Measurements from ENCODE around the gene MAJIN.

The MAJIN gene

DNA sequence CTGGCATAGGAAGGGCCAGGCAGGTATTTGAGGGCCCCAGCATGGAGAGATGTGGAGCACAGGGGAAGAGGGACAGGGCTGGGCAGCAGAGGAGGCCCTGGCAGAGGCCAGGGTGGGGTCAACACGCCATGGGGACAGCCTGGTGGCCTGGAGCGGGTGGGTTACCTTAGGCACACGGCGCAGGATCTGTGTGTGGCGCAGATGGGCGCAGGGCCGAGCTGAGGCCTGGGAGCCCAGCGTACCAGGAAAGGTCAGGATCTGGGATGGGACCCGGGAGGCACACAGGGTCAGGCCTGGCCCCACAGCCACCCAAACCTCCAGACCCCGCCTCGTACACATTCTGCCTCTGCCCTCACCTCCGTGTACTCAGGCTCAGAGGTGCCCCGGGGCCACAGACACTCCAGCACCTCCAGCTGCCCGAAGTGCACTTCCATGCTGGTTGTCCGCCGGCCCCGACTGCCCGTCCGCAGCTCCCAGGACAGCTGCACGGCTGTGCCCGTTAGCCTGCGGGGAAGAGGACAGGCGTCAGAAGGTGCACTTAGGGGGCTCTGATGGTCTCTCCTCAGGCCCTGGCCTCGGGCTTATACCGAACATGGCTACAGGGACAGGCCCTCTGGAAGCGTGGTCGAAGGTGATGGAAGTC, 61.3 kb downstream of the MAJIN start:
- no peak for DNase-seq

GRCh38 chr11:64909653-64910343, 62.1 kb downstream of the MAJIN start:
- DNase-seq, result no peak

DNA sequence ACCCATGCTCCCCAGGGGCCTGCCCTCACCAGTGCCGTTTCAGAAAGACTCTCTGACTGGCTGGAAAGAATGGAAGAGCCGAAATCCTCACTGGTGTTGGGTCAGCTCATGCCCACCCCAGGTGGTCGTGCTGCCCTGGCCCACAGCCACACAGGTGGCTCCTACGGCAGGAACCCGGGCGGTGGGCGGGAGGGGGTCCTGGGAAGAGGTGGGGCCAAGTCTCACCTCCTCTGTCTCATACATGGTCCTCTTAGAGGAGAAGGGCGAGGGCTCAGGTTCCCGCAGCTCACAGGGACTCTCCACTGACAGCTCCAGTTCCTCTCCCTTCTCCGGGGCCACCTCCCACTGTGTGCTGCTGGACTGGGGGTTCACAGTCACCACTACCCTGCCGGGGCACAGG, 63.1 kb downstream of the MAJIN start:
- DNase-seq, result no peak

GRCh38 chr11:64906314-64906635, 65.6 kb downstream of the MAJIN start:
- DNase-seq, result no peak

DNA sequence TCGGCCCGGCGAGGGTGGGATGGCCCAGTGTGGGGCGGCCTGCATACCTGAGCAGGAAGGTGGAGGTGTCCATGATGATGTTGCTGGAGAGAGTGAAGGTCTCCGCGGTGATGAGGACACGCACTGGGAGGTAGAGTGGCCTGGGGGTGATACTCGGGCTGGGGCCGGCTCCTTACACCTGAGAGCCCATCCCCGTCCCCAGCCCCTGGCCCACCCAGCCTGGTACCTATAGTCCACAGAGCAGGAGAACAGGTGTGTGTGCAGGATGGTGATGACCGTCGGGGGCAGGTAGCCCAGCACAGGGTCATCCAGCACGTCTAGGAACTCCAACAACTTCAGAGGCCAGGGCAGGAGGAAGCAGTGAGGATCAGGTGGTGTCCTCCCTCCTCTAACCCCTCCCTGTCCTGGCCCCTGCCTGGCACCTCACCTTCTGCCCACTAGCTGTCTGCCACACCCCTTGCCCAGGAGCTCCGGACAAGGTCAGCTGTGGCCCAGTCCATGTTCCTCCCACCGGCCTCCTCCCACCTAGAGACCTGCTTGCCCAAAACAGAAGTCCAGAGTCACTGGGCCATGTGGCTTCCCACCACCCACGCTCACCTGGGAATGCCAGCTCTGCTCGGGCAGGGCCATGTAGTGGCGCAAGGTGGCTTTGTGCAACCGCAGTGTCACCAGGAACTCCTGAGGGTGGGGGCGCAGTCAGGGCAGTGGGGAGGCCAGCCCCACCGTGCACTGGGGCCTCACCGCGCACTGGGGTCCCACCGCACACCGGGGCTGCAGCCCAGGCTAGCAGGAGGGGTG, 66.2 kb downstream of the MAJIN start:
- no peak for DNase-seq

DNA sequence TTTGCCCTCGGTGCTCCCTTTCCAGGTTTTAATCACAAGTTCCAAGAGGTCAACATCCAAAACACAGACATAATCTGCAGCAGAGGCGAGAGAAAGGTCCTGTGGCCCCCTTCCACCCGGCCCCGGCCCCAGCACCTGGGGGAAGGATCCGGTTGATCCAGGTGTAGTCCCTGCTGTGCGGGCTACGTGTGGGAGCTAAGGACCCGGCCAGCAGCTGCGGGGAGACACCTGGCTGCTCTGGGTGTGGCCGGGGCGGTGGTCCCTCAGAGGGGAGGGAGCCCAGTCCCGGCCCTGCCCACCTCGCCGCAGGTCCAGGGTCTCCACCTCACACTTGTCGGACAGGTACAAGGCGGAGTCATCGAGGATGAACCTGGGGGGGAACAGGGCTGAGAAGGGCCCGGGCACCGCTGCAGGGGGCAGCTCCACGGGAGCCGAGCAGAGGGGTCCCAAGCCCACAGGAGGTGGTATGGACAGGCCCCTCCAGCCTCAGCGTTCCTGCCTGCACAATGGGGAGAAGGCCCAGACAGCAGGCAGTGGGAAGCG, 68.5 kb downstream of the MAJIN start:
- DNase-seq, result no peak

DNA sequence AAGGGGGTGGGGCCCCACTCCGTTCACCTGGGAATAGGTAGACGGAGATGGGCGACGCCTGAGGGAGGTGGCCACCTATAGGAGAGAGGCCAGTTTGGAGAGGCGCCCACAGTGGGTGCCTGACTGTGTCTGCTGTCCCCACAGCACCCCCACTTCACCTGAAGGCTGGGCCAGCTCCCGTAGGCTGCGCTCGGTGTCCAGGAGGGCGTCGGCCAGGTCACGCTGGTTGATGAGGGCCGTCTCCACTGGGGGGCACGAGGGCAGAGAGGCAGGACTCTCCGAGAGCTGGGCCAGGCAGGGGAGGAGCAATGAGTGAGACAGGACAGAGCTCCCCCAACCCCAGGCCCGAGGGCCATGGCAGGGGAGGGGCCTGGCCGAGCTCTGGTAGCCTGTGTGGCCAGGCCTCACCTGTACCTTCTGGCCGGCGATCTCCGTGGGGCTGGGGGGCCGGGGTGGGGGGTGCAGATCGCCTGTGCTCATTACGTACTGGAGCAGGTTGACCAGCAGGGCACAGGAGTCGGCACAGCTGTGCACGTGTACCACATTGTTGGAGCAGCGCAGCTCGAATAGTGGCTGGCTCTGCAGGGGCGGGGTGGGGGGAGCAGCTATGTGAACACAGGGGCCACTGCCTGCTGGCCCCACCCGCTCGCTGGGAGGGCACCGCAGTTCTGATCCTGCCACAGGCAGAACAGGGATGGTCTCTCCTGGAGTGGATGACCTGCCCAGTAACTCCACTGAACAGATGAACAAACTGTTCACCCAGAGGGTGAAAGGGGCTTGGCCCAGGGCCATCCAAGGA, 69.6 kb downstream of the MAJIN start:
- DNase-seq, result no peak

DNA sequence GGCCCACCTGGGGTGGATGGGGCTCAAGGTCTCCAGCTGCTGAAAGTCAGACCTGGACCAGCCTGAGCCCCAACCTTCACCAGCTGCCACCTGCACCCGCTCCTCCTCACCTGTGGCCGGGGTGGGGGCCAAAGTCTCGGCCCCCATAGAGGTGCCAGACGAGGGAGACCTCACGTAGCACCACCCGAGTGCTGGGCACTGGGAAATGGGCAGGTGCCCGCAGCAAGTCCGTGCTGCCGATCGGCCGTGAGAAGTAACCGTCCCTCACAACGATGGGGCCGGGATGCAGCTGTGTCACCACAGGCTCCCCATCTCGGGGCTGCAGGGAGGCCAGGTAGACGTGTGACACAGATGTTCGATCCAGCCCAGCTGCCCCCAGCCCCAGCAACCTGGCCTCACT, 71.1 kb downstream of the MAJIN start:
- no peak for DNase-seq

DNA sequence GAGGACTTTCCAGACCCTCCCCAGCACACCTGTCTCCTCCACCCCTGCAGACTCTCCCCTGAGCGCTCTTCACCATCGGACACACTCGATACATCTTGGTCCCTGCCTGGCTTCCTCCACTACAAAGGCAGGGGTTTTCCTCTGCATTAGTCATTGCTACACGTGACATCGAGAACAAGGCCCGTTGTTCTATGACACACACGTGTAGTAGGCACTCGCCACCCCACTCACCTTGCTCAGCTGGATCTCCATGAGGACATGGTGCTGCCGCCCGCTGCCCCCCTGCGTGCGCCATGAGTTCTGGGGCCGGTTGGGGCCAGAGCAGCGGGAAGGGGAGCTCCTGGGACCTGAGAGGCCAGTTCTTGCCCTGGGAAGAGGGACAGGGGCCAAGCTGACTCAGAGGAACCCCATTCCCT, 71.6 kb downstream of the MAJIN start:
- DNase-seq, result no peak

DNA sequence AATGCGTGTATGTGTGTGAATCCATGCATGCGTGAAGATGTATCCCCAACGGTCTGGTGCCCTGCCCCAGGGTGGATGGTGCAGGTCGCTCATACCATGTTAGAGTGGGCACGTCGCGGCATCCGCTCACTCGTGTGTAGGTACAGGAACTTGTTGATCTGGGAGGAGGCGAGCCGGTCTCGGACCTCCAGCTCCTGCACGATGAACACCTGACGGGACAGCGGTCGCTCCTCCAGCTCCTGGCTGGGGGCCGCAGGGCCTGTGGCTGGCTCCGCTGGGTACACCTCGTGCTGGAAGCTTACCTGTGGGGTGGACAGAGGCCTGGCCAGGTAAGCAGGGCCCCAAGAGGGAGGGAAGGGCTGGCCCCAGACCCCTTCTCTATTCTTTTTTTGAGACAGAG, 73.4 kb downstream of the MAJIN start:
- no peak for DNase-seq

DNA sequence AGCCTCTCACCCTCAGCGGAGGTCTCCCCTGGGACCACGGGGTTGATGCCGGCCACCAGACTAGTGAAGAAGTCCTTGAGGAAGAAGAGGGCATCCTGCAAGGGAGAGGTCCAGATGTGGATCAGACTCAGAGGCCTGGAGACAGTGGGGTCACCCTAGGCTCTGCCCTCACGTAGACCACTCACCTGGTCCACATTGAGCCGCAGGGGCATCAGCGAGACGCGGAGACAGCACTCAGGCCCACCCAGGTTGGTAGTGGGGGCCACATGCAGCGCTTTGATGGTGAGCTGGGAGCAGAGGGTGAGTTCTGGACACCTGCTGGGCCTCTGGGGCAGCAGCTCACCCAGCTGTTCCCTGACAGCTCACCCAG, 73.8 kb downstream of the MAJIN start:
- DNase-seq, result no peak

GRCh38 chr11:64897381-64898075, 74.4 kb downstream of the MAJIN start:
- DNase-seq, result no peak

- no peak for DNase-seq
Measured at GRCh38 chr11:64896448-64897022, 75.4 kb downstream of the MAJIN start.

DNA sequence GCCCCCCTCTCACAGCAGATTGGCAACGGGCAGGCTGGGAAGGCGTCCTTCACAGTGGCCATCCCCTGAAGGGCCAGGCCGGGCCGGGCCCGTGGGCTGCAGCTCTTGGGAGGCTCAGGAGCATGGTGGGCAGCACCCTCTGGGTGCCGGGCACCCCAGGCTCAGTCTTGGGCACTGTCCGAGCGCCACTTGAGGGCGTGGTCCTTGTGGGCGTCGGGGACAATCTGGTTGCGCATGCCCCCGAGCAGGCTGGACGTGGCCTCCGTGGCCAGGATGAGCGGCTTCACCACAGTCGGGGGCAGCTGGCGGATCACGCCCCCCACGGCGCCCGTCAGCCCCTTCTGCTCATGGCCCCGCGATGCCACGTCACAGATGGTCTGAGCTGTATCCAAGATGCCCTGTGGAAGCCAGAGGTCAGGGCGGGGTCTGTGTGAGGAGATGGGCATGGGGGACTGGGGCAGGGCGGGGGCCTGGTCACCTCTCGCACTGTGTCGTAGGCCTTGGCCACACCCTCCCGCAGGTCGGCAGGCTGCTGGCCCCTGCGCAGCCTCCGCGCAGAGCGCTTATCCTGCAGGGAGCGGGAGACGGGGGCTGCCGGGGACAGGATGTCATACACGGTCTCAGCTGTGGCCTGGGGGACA, 77.0 kb downstream of the MAJIN start:
- DNase-seq, result no peak

DNA sequence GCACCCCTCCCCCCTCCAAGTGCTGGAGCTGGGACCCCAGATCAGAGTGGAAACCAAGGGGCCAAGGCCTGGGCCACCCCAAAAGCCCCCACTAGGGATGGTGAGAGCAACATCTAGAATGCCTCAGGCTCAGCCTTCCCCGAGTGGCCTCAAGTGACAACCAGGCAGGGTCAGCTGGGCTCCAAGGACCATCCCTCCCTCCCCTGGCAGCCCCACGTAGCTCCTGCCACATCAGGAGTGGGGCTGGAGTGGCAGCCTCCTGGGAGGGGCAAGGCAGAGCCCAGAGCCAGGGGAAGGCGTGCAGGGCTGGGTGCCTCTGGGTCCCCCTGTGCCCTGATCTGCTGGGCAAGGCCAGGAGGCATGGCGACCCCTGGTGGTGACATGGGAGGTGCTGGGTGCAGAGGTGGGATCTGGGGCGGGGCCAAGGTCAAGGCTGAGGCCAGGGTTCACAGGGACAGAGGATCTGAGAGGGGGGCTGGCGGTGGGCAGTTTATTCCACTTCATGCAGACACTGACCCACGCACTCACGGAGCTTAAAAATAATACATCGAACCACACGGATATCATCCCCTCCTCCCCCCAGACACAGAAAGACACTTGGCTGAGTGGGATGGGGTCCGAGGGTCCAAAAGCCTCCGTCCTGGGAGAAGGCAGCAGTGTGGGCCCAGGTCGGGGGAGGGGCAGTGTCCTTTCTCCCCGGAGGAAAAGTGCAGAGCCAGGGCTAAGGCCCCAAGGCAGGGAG, 77.7 kb downstream of the MAJIN start:
- DNase-seq, result peak; percentile 27 to 38

- DNase-seq, result no peak
Measured at GRCh38 chr11:64893194-64894069, 78.5 kb downstream of the MAJIN start.

- DNase-seq, result no peak
Measured at GRCh38 chr11:64892838-64893193, 79.1 kb downstream of the MAJIN start.

DNA sequence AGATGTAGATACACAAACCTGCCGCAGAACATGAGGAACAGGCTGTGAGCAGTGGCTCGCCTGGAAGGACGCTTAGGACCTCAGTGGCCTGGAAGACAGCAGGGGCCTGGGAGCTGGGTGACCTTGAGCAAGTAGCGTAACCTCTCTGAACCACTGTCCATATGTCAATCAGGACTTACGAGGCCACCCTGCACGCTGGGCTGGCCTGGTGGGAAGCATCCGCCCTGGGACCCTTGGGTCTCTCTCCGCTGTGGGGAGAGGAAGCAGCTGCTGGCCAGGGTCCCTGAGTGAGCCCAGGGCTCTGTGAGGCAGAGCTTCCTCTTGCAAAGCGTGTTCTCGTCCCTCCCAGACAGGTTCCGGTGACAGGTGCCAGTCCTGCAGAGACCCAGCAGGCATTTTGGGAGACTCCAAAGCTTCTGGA, 79.5 kb downstream of the MAJIN start:
- no peak for DNase-seq

- DNase-seq, result no peak
Measured at GRCh38 chr11:64891880-64892279, 80.0 kb downstream of the MAJIN start.
